Keratinocyte (primary cell): ENCODE results near the gene PLAAT4. TPM values are rescaled to one million over a fixed set of nuclear protein-coding genes. Genes with fewer than 3 reads are reported as not detected.
"Not testable (repeated sequence)": the region's sequence is repeated elsewhere in the genome, so short reads cannot be mapped to it uniquely, and the experiment has no call there.

Experiments used
- DNase-seq: peaks from one replicate; pipeline ENCODE4 v3.0.0-alpha.2; 2011; ENCODE audit warnings: low read depth, missing footprints, low spot score
- FAIRE-seq: peaks from 2 replicates; lab custom pipeline; 2011; peaks lifted over from hg19 to GRCh38; lab: Jason Lieb, UNC
- H2AFZ ChIP-seq: 2 replicates; pipeline ENCODE4 v1.6.0; 2012; ENCODE audit warnings: low read length, control low read depth, inconsistent platforms; ENCODE audit not compliant: control insufficient read depth
- H3K27ac ChIP-seq: 2 replicates; pipeline ENCODE4 v1.5.1; 2011; ENCODE audit warnings: low read length; ENCODE audit not compliant: control insufficient read depth, insufficient read depth
- H3K27me3 ChIP-seq: 3 replicates; pipeline ENCODE4 v1.6.0; 2011; ENCODE audit warnings: low read length; ENCODE audit not compliant: control insufficient read depth, insufficient read depth; ENCODE audit errors: extremely low read depth
- H3K36me3 ChIP-seq, 2 experiments: 2 replicates in 1 of 2; 3 replicates in 1 of 2; pipeline ENCODE4 v1.5.1; 2011; ENCODE audit warnings: low read length in 2 of 2, mild to moderate bottlenecking in 1 of 2; ENCODE audit not compliant: control insufficient read depth in 2 of 2, insufficient read depth in 2 of 2; ENCODE audit errors: extremely low read depth in 1 of 2
- H3K4me1 ChIP-seq: 3 replicates; pipeline ENCODE4 v1.5.1; 2011; ENCODE audit warnings: low read length; ENCODE audit not compliant: control insufficient read depth, insufficient read depth; ENCODE audit errors: extremely low read depth
- H3K4me2 ChIP-seq: 3 replicates; pipeline ENCODE4 v1.6.0; 2011; ENCODE audit warnings: low read depth, low read length; ENCODE audit not compliant: control insufficient read depth, insufficient read depth; ENCODE audit errors: extremely low read depth
- H3K4me3 ChIP-seq, 3 experiments: fragments of 200-600 bp in 1 of 3; sonication (generic) in 1 of 3; 2 replicates in 2 of 3; 3 replicates in 1 of 3; pipeline ENCODE4 v1.5.1; 2011 to 2016; ENCODE audit warnings: low read length in 3 of 3, mild to moderate bottlenecking in 3 of 3, control low read depth in 2 of 3, inconsistent platforms in 1 of 3, low read depth in 1 of 3, mixed read lengths in 1 of 3, mixed run types in 1 of 3, moderate library complexity in 1 of 3; ENCODE audit not compliant: control insufficient read depth in 2 of 3, insufficient read depth in 2 of 3; ENCODE audit errors: extremely low read depth in 1 of 3
- H3K79me2 ChIP-seq: 2 replicates; pipeline ENCODE4 v1.6.0; 2012; ENCODE audit warnings: low read length; ENCODE audit not compliant: control insufficient read depth, insufficient read depth
- H3K9ac ChIP-seq: 3 replicates; pipeline ENCODE4 v1.6.0; 2011; ENCODE audit warnings: low read length; ENCODE audit not compliant: control insufficient read depth, insufficient read depth; ENCODE audit errors: extremely low read depth
- H3K9me1 ChIP-seq: 3 replicates; pipeline ENCODE4 v1.6.0; 2011; ENCODE audit warnings: low read length; ENCODE audit not compliant: control insufficient read depth, insufficient read depth; ENCODE audit errors: extremely low read depth
- H3K9me3 ChIP-seq: 2 replicates; pipeline ENCODE4 v1.5.1; 2012; ENCODE audit warnings: low read depth, low read length; ENCODE audit not compliant: control insufficient read depth
- H4K20me1 ChIP-seq: 3 replicates; pipeline ENCODE4 v1.6.0; 2011; ENCODE audit warnings: low read length; ENCODE audit not compliant: control insufficient read depth, insufficient read depth; ENCODE audit errors: extremely low read depth
- CTCF ChIP-seq, 3 experiments: IDR thresholded peaks in 1 of 3; conservative IDR thresholded peaks in 1 of 3; optimal IDR thresholded peaks in 1 of 3; 2 replicates in 2 of 3; 3 replicates in 1 of 3; pipeline versions ENCODE3 to v1.5.1; 2011; ENCODE audit warnings: low read length in 3 of 3, mild to moderate bottlenecking in 3 of 3, moderate library complexity in 2 of 3, control low read depth in 1 of 3, inconsistent platforms in 1 of 3; ENCODE audit not compliant: insufficient read depth in 2 of 3; ENCODE audit errors: extremely low read depth in 1 of 3
- EZH2 ChIP-seq: IDR thresholded peaks from one replicate; pipeline ENCODE4 v1.6.1; 2012; ENCODE audit warnings: inconsistent platforms, mild to moderate bottlenecking, low read length, moderate library complexity
- dilution Hi-C: fragments of 300-500 bp; cut with MboI; formaldehyde crosslinking; loops from one replicate; pipeline ENCODE4 v1.7.0; 2020; ENCODE audit warnings: low sequenced_read_pairs; ENCODE audit not compliant: extremely low pct_ligation_motif_present
- polyA plus RNA-seq, 5 experiments: library from polyadenylated mRNA; depleted of rRNA in 3 of 5; stranded (reverse) in 3 of 5; stranded (forward) in 1 of 5; unstranded in 1 of 5; fragments of >200 nt; gene quantifications; 1 replicate in 1 of 5; 2 replicates in 3 of 5; 3 replicates in 1 of 5; pipeline versions ENCODE4 v1.2.1 to v1.2.3, GENCODE V29; 2011 to 2012; ENCODE audit warnings: missing spikeins in 2 of 5, low read depth in 1 of 5, low replicate concordance in 1 of 5

Gene PLAAT4
- polyA plus RNA-seq, 1 donor (not counting 4 experiments of a cell fraction or from before 2014, with no cell fraction given): 2.0 TPM

GRCh38 chr11:63574856-63575602, 38.4 kb downstream of the PLAAT4 start:
- Histone ChIP-seq H2AFZ (peak overlapping the region; percentile 12), H3K36me3 (no peaks in the 10 kb centered on the region), H3K9ac (no peak overlapping the region), H3K4me1 (no peaks in the 10 kb centered on the region), H3K27me3 (no peaks in the 10 kb centered on the region), H3K79me2 (no peaks in the 10 kb centered on the region), H4K20me1 (no peaks in the 10 kb centered on the region), H3K9me1 (no peaks in the 10 kb centered on the region), H3K9me3 (no peaks in the 10 kb centered on the region), H3K4me3 (no peak overlapping the region), H3K27ac (no peak overlapping the region), H3K4me2 (no peak overlapping the region)
- dilution Hi-C loops: no loop called here
- DNase-seq: no peak
- FAIRE-seq: no peak
- TF ChIP-seq EZH2 (no peak), CTCF (optimal IDR thresholded peaks at IDR 0.05 in 1 of 3, IDR thresholded peaks at IDR 0.05 in 1 of 3, conservative IDR thresholded peaks at IDR 0.05 in 1 of 3; ENCODE audit: extremely low read depth in 1 of 3, insufficient read depth in 2 of 3, low read length in 3 of 3) (no peak)

- DNase-seq, H3K27ac ChIP-seq, H3K9ac ChIP-seq, H3K9me3 ChIP-seq, H3K4me3 ChIP-seq, H3K27me3 ChIP-seq, H3K36me3 ChIP-seq, H3K79me2 ChIP-seq, FAIRE-seq, H4K20me1 ChIP-seq, H3K4me1 ChIP-seq, H2AFZ ChIP-seq, dilution Hi-C loops, H3K9me1 ChIP-seq, H3K4me2 ChIP-seq: not testable (repeated sequence)
These were observed 42.3 kb downstream of the PLAAT4 start for GRCh38 chr11:63578882-63579281.

- dilution Hi-C loops, H3K9me3 ChIP-seq, H3K27ac ChIP-seq, H3K4me3 ChIP-seq, H4K20me1 ChIP-seq, DNase-seq, FAIRE-seq, H3K27me3 ChIP-seq, H2AFZ ChIP-seq, H3K9ac ChIP-seq, H3K9me1 ChIP-seq, H3K79me2 ChIP-seq, H3K4me2 ChIP-seq, H3K36me3 ChIP-seq, H3K4me1 ChIP-seq: not testable (repeated sequence)
These were observed 44.6 kb downstream of the PLAAT4 start for GRCh38 chr11:63581224-63581623.
